Activated naive CD4-positive, alpha-beta T cell treated with anti-CD3 and anti-CD28 coated beads, Interleukin-2, amount 10 ng/mL, durations not matched to agents 7 days and 5 days (primary cell): Measurements from ENCODE around the gene ADGRG4.

Experiments
- CTCF ChIA-PET: fragments of 350-600 bp; sonication (Branson Sonifier 250); formaldehyde crosslinking; loops from one replicate; lab custom pipeline; 2021; ENCODE audit warnings: antibody characterized with exemption; lab: Charles Lee
- DNase-seq: peaks from one replicate; pipeline ENCODE4 v3.0.0-alpha.2; 2020
- H3K27ac Mint-ChIP-seq: one replicate; pipeline ENCODE4 v1.8.0; 2021; ENCODE audit warnings: mild to moderate bottlenecking, moderate library complexity, mixed read lengths
- H3K27me3 Mint-ChIP-seq: one replicate; pipeline ENCODE4 v1.8.0; 2021; ENCODE audit warnings: mild to moderate bottlenecking, mixed read lengths
- H3K36me3 Mint-ChIP-seq: one replicate; pipeline ENCODE4 v1.8.0; 2021; ENCODE audit warnings: mixed read lengths
- H3K4me1 Mint-ChIP-seq: one replicate; pipeline ENCODE4 v1.8.0; 2021; ENCODE audit warnings: mixed read lengths
- H3K4me3 Mint-ChIP-seq: one replicate; pipeline ENCODE4 v1.8.0; 2021; ENCODE audit warnings: mild to moderate bottlenecking, moderate library complexity, mixed read lengths
- H3K9me3 Mint-ChIP-seq: one replicate; pipeline ENCODE4 v1.8.0; 2021; ENCODE audit warnings: mixed read lengths

Gene ADGRG4

GRCh38 chrX:136446208-136446607 lies 145.4 kb downstream of the ADGRG4 start:
- DNase-seq = no peak
- no peaks in the 10 kb centered on the region for H3K27me3 Mint-ChIP-seq
- no peaks in the 10 kb centered on the region for H3K9me3 Mint-ChIP-seq
- CTCF ChIA-PET = no interaction called here
- no peak overlapping the region for H3K4me3 Mint-ChIP-seq
- no peak overlapping the region for H3K27ac Mint-ChIP-seq
- H3K36me3 Mint-ChIP-seq = no peaks in the 10 kb centered on the region
- H3K4me1 Mint-ChIP-seq = no peaks in the 10 kb centered on the region

GRCh38 chrX:136447308-136447707 lies 146.5 kb downstream of the ADGRG4 start:
- Mint-ChIP-seq H3K27ac (no peak overlapping the region), H3K4me3 (no peak overlapping the region), H3K9me3 (no peaks in the 10 kb centered on the region)

GRCh38 chrX:136447968-136448367 lies 147.2 kb downstream of the ADGRG4 start:
- no peak overlapping the region for H3K4me3 Mint-ChIP-seq
- DNase-seq = no peak
- no peaks in the 10 kb centered on the region for H3K27me3 Mint-ChIP-seq
- H3K27ac Mint-ChIP-seq = no peak overlapping the region
- no peaks in the 10 kb centered on the region for H3K4me1 Mint-ChIP-seq
- CTCF ChIA-PET = no interaction called here
- H3K9me3 Mint-ChIP-seq = no peaks in the 10 kb centered on the region
- H3K36me3 Mint-ChIP-seq = no peaks in the 10 kb centered on the region

More at GRCh38 chrX:136447308-136447707, 146.5 kb downstream of the ADGRG4 start:
- DNase-seq = no peak
- Mint-ChIP-seq H3K36me3 (no peaks in the 10 kb centered on the region), H3K4me1 (no peaks in the 10 kb centered on the region), H3K27me3 (no peaks in the 10 kb centered on the region)
- CTCF ChIA-PET = no interaction called here

- Mint-ChIP-seq H3K9me3 (no peaks in the 10 kb centered on the region), H3K4me1 (no peaks in the 10 kb centered on the region), H3K27me3 (no peaks in the 10 kb centered on the region), H3K4me3 (no peak overlapping the region), H3K27ac (no peak overlapping the region), H3K36me3 (no peaks in the 10 kb centered on the region)
- CTCF ChIA-PET = no interaction called here
- DNase-seq = no peak
Measured at GRCh38 chrX:136450050-136450830, 149.5 kb downstream of the ADGRG4 start.

- CTCF ChIA-PET = no interaction called here
- no peaks in the 10 kb centered on the region for H3K4me1 Mint-ChIP-seq
- no peaks in the 10 kb centered on the region for H3K27me3 Mint-ChIP-seq
- H3K9me3 Mint-ChIP-seq = no peaks in the 10 kb centered on the region
- H3K36me3 Mint-ChIP-seq = no peaks in the 10 kb centered on the region
- DNase-seq = no peak
- H3K4me3 Mint-ChIP-seq = no peak overlapping the region
- no peak overlapping the region for H3K27ac Mint-ChIP-seq
Measured at GRCh38 chrX:136452614-136453013, 151.9 kb downstream of the ADGRG4 start.

- Mint-ChIP-seq H3K36me3 (no peaks in the 10 kb centered on the region), H3K27ac (no peak overlapping the region), H3K4me3 (no peak overlapping the region), H3K9me3 (no peaks in the 10 kb centered on the region), H3K27me3 (no peaks in the 10 kb centered on the region), H3K4me1 (no peaks in the 10 kb centered on the region)
- DNase-seq = no peak
- CTCF ChIA-PET = no interaction called here
Measured at GRCh38 chrX:136453114-136453513, 152.4 kb downstream of the ADGRG4 start.

- CTCF ChIA-PET = no interaction called here
- Mint-ChIP-seq H3K4me1 (no peaks in the 10 kb centered on the region), H3K36me3 (no peaks in the 10 kb centered on the region), H3K9me3 (no peaks in the 10 kb centered on the region), H3K27me3 (no peaks in the 10 kb centered on the region), H3K4me3 (no peak overlapping the region), H3K27ac (no peak overlapping the region)
- DNase-seq = no peak
Measured at GRCh38 chrX:136453771-136454170, 153.0 kb downstream of the ADGRG4 start.

GRCh38 chrX:136456133-136456532 lies 155.4 kb downstream of the ADGRG4 start:
- no peaks in the 10 kb centered on the region for H3K36me3 Mint-ChIP-seq
- H3K4me3 Mint-ChIP-seq = no peak overlapping the region
- CTCF ChIA-PET = no interaction called here
- H3K27me3 Mint-ChIP-seq = no peaks in the 10 kb centered on the region
- H3K4me1 Mint-ChIP-seq = no peaks in the 10 kb centered on the region
- H3K27ac Mint-ChIP-seq = no peak overlapping the region
- DNase-seq = no peak
- no peaks in the 10 kb centered on the region for H3K9me3 Mint-ChIP-seq

- Mint-ChIP-seq H3K36me3 (no peaks in the 10 kb centered on the region), H3K27ac (no peak overlapping the region), H3K27me3 (no peaks in the 10 kb centered on the region), H3K4me1 (no peaks in the 10 kb centered on the region), H3K4me3 (no peak overlapping the region), H3K9me3 (no peaks in the 10 kb centered on the region)
- DNase-seq = no peak
- CTCF ChIA-PET = no interaction called here
Measured at GRCh38 chrX:136457303-136457917, 156.6 kb downstream of the ADGRG4 start.

- CTCF ChIA-PET = no interaction called here
- DNase-seq = no peak
- Mint-ChIP-seq H3K4me3 (no peak overlapping the region), H3K36me3 (no peaks in the 10 kb centered on the region), H3K9me3 (no peaks in the 10 kb centered on the region), H3K27ac (no peak overlapping the region), H3K27me3 (peaks cover 6% of the 10 kb centered on the region), H3K4me1 (no peaks in the 10 kb centered on the region)
Measured at GRCh38 chrX:136464589-136464988, 163.8 kb downstream of the ADGRG4 start.
